ENCODE measurements around the gene PRKCE. TPM values are rescaled to one million over a fixed set of nuclear protein-coding genes. Genes with fewer than 3 reads are reported as not detected.

The PRKCE gene
- total and polyA plus RNA-seq, 2 donors (not counting 3 experiments of a cell fraction or from before 2014, with no cell fraction given) = 27.9 to 33.9 TPM

- H3K27ac ChIP-seq (ENCODE audit: insufficient read depth, low read depth, low read length) = no peak overlapping the region
- ChIA-PET CTCF (interaction anchor here (2.0 kb wide), 1 partner anchor 10 kb away, joined by 9 read pairs; no protein-coding TSS in a partner anchor), POLR2A (no interaction called here)
- no peak overlapping the region for H3K4me2 ChIP-seq (ENCODE audit: insufficient read depth, low read length)
- dilution Hi-C loops (cut with MboI; ENCODE audit: extremely low pct_ligation_motif_present, low sequenced_read_pairs) (no loop called here), intact Hi-C loops (cut with micrococcal nuclease) (no loop called here)
- no peak overlapping the region for H3K9ac ChIP-seq (replicated peaks; ENCODE audit: extremely low read depth, insufficient read depth, low read length)
- TF ChIP-seq MAX (IDR thresholded peaks at IDR 0.05; ENCODE audit: insufficient read depth, insufficient read length) = no peak
- TF ChIP-seq FOS (IDR thresholded peaks at IDR 0.05; ENCODE audit: borderline replicate concordance, insufficient read depth, low read length) = no peak
- no peak for TF ChIP-seq CTCF (IDR thresholded peaks at IDR 0.05; ENCODE audit: extremely low read depth in 1 of 2, insufficient read depth in 1 of 2, low read depth in 1 of 2, low read length in 2 of 2)
- TF ChIP-seq EZH2 (IDR thresholded peaks at IDR 0.05; ENCODE audit: borderline replicate concordance, low read depth, low read length, severe bottlenecking) = no peak
- no peak for TF ChIP-seq POLR2AphosphoS5 (IDR thresholded peaks at IDR 0.05; ENCODE audit: insufficient read depth, low read depth, low read length)
- no peak for TF ChIP-seq MYC (IDR thresholded peaks at IDR 0.05; ENCODE audit: low read depth, low read length)
- no peak for TF ChIP-seq POLR2A (IDR thresholded peaks at IDR 0.05; ENCODE audit: low read depth, low read length)
- TF ChIP-seq GATA2 (IDR thresholded peaks at IDR 0.05; ENCODE audit: insufficient read depth, insufficient read length, low read depth, low read length) = no peak
- TF ChIP-seq JUN (IDR thresholded peaks at IDR 0.05; ENCODE audit: borderline replicate concordance, insufficient read depth, insufficient read length, low read depth) = no peak
- FAIRE-seq = no peak
- H3K4me3 ChIP-seq (replicated peaks in 1 of 3; ENCODE audit: insufficient read depth in 1 of 3, low read depth in 1 of 3, low read length in 3 of 3) = no peak overlapping the region
- peaks cover 10% of the 10 kb centered on the region for H3K4me1 ChIP-seq (ENCODE audit: control insufficient read depth, extremely low read depth, insufficient read depth, low read length)
- DNase-seq (ENCODE audit: low read depth, low spot score) = no peak
- H3K36me3 ChIP-seq (ENCODE audit: control insufficient read depth in 2 of 2, extremely low read depth in 1 of 2, insufficient read depth in 2 of 2, low read length in 2 of 2) = no peaks in the 10 kb centered on the region
- no peaks in the 10 kb centered on the region for H3K9me3 ChIP-seq (replicated peaks; ENCODE audit: control insufficient read depth, insufficient read depth, low read length)
- H2AFZ ChIP-seq (ENCODE audit: low read depth, low read length) = no peak overlapping the region
- no peaks in the 10 kb centered on the region for H3K79me2 ChIP-seq (ENCODE audit: control insufficient read depth, insufficient read depth, low read length)
- BruUV-seq (replicated peaks) = no TSS peak
- H3K9me1 ChIP-seq (replicated peaks; ENCODE audit: control insufficient read depth, extremely low read depth, insufficient read depth, low read length) = no peaks in the 10 kb centered on the region
- peaks cover 0 to 10% of the 10 kb centered on the region in 2 experiments for H3K27me3 ChIP-seq (ENCODE audit: control insufficient read depth in 2 of 2, insufficient read depth in 2 of 2, low read length in 2 of 2)
- H4K20me1 ChIP-seq (replicated peaks; ENCODE audit: control insufficient read depth, extremely low read depth, insufficient read depth, low read length) = no peaks in the 10 kb centered on the region
These were observed 117.6 kb downstream of the PRKCE start for GRCh38 chr2:45769056-45769455.
